Measurements from ENCODE around the gene IMPDH1.

GRCh38 chr7:128399991-128400390, 9.8 kb downstream of the IMPDH1 start:
- TF ChIP-seq, protein P1, sequence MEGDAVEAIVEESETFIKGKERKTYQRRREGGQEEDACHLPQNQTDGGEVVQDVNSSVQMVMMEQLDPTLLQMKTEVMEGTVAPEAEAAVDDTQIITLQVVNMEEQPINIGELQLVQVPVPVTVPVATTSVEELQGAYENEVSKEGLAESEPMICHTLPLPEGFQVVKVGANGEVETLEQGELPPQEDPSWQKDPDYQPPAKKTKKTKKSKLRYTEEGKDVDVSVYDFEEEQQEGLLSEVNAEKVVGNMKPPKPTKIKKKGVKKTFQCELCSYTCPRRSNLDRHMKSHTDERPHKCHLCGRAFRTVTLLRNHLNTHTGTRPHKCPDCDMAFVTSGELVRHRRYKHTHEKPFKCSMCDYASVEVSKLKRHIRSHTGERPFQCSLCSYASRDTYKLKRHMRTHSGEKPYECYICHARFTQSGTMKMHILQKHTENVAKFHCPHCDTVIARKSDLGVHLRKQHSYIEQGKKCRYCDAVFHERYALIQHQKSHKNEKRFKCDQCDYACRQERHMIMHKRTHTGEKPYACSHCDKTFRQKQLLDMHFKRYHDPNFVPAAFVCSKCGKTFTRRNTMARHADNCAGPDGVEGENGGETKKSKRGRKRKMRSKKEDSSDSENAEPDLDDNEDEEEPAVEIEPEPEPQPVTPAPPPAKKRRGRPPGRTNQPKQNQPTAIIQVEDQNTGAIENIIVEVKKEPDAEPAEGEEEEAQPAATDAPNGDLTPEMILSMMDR (IDR thresholded peaks at IDR 0.05; ENCODE audit: low read depth, low read length) = no peak
- no peak for TF ChIP-seq EZH2phosphoT487 (IDR thresholded peaks at IDR 0.05; ENCODE audit: low read depth)
